ENCODE measurements around the gene LRRC32.
"Not testable (repeated sequence)": the region's sequence is repeated elsewhere in the genome, so short reads cannot be mapped to it uniquely, and the experiment has no call there.

The LRRC32 gene

DNA sequence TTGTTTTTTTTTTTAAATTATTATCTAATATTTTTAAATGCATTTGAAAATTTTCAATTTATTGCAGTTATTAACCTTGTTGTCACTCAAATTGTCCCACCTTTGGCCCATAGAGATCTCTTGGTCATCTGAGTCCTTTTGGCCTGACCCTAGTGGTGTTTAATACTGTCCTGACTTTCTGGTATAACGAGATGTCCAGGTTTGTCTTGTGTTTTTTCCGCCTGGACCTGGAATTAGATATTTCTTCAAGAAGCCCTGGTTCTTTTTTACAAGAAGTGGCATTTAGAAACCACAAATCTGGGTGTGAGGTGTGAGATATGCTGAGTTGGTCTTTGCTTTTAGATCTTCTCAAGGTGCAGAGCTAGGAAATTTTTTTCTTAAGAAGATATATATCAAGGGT, 38.1 kb downstream of the LRRC32 start:
- in situ Hi-C loops (cut with MboI; ENCODE audit: low sequenced_read_pairs), result no loop called here

- in situ Hi-C loops (cut with MboI; ENCODE audit: low sequenced_read_pairs), result no loop called here
These were observed 38.8 kb downstream of the LRRC32 start for GRCh38 chr11:76631566-76632308.

DNA sequence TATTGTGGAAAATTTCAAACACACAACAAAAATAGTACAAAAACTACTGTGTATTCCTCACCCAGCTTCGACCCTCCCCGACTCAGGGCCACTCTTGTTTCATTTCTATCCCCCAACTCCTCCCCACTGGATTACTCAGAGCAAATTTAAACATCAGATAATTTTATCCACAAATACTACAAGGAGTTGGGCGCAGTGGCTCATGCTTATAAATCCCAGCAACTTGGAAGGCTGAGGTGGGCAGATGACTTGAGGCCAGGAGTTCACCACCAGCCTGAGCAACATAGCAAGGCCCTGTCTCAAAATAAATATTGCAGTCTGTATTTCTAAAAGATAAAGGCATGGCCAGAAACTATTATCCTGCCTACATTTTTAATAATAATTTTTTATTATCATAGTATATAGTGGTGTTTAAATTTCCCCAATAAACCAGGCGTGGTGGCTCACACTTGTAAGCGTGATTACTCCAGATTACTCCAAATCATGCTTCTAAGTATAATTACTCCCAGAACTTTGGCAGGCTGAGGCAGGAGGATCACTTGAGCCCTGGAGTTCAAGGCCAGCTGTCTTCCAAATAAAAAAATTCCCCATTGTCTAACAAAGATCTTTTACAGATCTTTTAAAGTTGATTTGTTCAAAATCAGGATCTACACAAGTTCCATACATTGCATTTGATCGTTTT, 39.8 kb downstream of the LRRC32 start:
- in situ Hi-C loops (cut with MboI; ENCODE audit: low sequenced_read_pairs), result no loop called here

DNA sequence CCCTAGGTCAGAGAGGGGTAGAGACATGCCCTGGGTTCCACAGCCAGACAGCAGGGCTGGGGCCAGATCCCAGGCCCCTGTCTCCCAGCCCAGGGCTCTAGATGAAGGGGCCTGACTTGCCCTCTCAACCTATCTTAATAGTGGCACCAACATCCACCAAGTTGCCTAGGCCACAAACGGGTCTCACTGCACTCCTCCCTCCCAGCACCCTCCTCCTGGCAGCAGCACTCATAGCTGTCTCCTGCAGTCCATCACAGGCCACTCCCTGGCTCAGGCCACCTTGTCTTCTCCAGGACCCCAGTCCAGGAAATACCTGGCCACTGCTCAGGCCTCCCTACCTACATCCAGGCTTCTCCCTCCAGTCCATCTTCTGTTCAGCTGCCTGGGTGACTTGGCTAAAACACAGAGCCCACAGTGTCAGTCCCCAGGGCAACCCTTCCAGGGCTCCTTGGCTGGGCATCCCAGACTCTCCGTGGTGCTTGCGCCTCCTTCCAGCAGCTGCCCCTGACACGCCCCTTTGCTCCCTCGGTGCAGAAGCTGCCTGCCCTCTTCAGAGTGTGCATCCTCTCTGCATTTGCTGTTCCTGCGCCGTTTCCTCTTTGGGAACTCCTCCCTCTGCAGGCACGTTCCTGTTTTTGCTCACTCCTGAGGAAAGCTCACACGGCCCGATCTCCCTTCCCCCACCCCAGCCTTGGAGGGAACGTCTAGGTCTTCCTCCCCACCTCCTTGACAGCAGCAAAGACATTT, 40.5 kb downstream of the LRRC32 start:
- in situ Hi-C loops (cut with MboI; ENCODE audit: low sequenced_read_pairs), result no loop called here

DNA sequence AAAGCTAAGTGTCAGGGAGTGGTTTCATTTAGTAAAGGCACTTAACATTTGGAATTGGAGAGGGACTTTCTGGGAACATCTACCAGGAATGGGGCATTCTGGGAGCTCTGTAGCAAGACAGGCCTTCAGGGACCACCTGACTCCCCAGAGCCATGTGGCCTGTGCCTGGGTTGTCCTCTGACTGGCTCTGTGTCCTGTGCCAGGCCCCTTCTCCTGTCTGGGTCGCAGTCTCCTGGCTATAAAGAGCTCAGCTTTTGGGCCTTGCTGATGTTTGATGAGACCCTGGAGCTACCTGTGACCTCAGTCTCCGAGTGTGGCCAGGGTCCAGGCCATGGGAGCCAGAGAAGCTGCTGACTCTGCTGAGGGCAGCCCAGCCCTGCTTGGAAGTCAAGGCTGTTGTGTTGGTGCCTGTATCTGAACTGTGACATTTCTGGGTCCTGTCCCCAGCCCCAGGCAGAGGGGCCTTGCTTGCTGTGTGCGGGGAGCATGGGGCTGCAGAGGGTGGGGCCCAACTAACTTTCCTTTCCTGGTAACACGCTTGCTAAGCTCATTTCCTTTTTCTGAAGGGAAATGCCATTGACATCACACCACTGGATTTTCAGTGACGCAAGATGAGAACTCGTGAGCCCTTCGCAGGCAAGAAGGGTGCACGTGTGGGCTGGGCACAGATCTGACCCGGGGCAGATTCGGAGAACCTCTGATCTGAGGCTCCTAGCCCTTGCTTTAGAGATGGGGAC, 41.3 kb downstream of the LRRC32 start:
- in situ Hi-C loops (cut with MboI; ENCODE audit: low sequenced_read_pairs), result no loop called here

GRCh38 chr11:76628408-76628947, 42.1 kb downstream of the LRRC32 start:
- in situ Hi-C loops (cut with MboI; ENCODE audit: low sequenced_read_pairs), result no loop called here

- in situ Hi-C loops (cut with MboI; ENCODE audit: low sequenced_read_pairs), result no loop called here
These were observed 42.9 kb downstream of the LRRC32 start for GRCh38 chr11:76627606-76628005.

DNA sequence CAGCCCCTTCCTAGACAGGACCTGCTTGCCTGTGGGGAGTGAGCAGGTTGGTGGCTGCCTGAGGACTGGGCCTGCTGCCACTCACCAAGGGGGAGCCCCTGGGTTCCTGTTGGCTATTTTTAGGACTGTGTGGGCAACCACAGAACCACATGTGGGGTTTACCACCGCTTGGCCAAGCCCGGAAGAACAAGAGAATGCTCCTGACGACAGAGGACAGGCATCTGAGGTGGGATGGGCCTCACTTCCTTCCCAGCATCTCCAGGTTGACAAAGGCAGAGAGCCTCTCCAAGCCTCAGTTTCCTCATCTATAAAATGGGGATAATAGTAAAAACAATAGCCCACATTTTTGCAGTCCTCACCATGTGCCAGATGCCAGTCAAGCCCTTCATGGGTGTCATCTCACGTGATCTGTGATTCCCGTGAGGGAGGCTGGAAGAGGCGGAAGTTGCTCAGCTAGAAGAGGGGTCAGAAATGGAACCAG, 43.6 kb downstream of the LRRC32 start:
- in situ Hi-C loops (cut with MboI; ENCODE audit: low sequenced_read_pairs), result no loop called here

- in situ Hi-C loops (cut with MboI; ENCODE audit: low sequenced_read_pairs), result no loop called here
These were observed 44.3 kb downstream of the LRRC32 start for GRCh38 chr11:76626266-76626665.

- in situ Hi-C loops (cut with MboI; ENCODE audit: low sequenced_read_pairs), result no loop called here
These were observed 44.9 kb downstream of the LRRC32 start for GRCh38 chr11:76625472-76626186.

- in situ Hi-C loops (cut with MboI; ENCODE audit: low sequenced_read_pairs), result no loop called here
These were observed 45.8 kb downstream of the LRRC32 start for GRCh38 chr11:76624500-76625379.

GRCh38 chr11:76623884-76624419, 46.6 kb downstream of the LRRC32 start:
- in situ Hi-C loops (cut with MboI; ENCODE audit: low sequenced_read_pairs), result no loop called here

DNA sequence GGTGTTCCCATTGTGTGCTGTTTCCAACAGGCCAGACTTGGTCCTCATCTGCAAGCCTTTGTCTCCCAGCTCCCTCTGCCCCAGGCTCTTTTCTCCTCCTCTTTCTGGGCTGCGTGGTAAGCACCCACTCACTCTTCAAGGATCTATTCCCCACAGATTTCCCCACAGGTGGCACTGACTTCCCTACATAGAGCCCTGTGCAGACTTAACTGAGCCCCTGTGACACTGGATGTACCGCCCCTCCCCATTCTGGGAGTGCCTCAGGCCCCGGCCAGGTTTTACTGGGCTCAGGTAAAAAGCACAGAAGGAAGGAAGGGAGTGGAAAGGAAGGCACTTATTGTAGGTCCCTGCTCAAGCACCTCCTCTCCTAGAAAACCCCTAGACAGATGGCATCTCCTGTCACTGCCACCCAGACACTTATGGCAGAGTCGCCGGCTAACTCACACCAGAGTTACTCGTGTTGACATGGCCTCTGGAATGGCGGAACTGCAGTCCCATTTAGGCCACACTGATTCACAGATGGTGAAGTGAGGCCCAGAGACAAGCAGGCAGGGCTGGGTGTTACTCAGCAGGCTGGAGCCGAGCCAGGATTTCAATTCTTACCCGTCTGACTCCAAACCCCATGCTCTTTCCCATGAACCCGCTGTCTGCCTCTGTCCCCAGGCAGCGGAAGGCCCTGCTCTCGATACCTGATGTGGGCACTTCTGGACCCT, 47.2 kb downstream of the LRRC32 start:
- in situ Hi-C loops (cut with MboI; ENCODE audit: low sequenced_read_pairs), result no loop called here

GRCh38 chr11:76622493-76623094, 48.0 kb downstream of the LRRC32 start:
- in situ Hi-C loops (cut with MboI; ENCODE audit: low sequenced_read_pairs), result no loop called here

DNA sequence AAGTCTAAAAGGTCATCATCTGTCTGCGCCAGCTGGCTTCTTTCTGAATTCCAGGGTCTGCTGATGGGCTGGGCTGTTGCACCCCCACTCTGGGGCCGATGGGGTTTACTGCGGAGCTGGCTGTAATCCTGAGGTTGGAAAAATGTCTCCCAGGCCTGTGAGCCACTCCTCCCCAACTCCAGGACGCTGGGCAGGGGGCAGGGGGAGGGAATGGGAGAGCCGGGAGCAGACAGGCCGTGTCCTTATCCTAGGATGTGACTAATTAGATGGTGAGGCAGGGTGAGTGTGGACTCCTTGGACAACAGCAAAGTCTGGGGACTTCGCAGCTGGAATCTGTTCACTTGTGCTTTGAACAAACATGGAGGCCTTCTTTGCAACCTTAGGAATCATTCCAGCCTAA, 48.7 kb downstream of the LRRC32 start:
- in situ Hi-C loops (cut with MboI; ENCODE audit: low sequenced_read_pairs), result no loop called here

DNA sequence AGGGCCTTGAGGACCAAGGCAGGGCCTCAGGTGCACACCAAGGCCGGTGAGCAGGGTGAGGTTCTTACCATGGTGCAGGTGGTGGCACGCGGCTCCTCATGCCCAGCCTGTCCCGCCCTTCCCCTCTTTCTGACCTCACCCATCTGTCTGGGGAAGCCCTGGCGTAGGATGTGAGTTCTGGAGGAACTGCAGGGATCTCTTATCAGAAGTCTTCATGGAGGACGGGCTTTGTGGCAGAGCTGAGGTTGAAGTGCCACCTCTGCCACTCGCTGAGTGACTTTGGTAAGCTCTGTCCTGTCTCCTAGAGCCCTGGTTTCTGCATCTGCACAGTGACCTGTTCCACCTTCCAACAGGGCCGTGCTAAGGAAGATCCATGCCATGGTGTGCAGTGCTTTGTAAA, 49.1 kb downstream of the LRRC32 start:
- in situ Hi-C loops (cut with MboI; ENCODE audit: low sequenced_read_pairs), result no loop called here

- in situ Hi-C loops (cut with MboI; ENCODE audit: low sequenced_read_pairs), result no loop called here
These were observed 50.1 kb downstream of the LRRC32 start for GRCh38 chr11:76620489-76620888.

- in situ Hi-C loops (cut with MboI; ENCODE audit: low sequenced_read_pairs), result not testable (repeated sequence)
These were observed 50.7 kb downstream of the LRRC32 start for GRCh38 chr11:76619801-76620200.

All from HL-60/S4 treated with phorbol 12-myristate 13-acetate at 8.2 ng/mL for 4 days and 3 days (cell line).